ENCODE data around the gene RNF168. TPM values are rescaled to one million over a fixed set of nuclear protein-coding genes. Genes with fewer than 3 reads are reported as not detected.
"Not testable (repeated sequence)": the region's sequence is repeated elsewhere in the genome, so short reads cannot be mapped to it uniquely, and the experiment has no call there.

The RNF168 gene
- total RNA-seq, 3 donors from 2014 or later (not counting 1 experiment from before 2014, with no cell fraction given), result 34.5 to 45.0 (median 42.0) TPM

DNA sequence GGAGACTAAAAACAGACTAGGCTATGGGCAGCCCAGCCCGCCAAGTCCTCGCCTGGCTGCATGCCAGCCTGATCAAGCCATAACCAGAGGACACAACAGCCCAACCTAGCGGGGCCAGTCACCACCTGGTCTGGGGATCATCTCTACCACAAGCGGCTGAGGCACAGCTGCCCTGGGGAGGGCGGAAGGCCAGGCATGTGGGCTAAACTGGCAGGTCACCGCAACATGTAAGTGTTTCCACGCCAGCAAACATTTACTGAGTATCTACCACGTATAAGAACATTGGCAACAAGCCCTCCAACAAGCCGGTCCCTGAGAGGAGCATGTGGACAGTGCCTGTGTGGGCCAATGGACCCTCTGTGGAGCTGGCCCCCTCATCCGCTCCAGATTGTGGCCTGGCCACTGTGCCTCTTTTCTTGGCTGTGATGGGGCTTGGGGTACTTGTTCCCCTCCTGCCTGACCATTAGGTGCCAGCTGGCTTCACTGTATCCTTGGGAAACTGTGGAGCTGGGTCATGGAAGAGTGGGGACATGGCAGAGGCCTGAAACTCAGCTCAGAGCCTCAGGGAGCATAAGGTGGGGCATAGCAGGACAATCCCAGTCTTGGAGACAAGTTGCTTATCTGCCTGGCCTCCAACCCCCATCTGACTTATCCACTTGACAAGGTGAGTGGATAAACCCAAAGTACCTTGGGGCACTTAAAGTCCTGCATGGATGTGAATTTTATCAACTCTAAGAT is 80.4 kb downstream of the RNF168 start:
- H3K9me3 Mint-ChIP-seq, result no peaks in the 10 kb centered on the region
- H3K9me3 ChIP-seq (ENCODE audit: control insufficient read depth, insufficient read depth, low read length), result no peaks in the 10 kb centered on the region
- no peak overlapping the region for H3K27ac ChIP-seq (ENCODE audit: low read length)
- H3K27ac Mint-ChIP-seq, result peak overlapping the region; percentile 12 to 66
- H3K27me3 ChIP-seq (ENCODE audit: control insufficient read depth, insufficient read depth, low read length), result no peaks in the 10 kb centered on the region
- WGBS (ENCODE audit: insufficient coverage), result 69% methylated on average over 10 of the region's 10 CpGs
- TF ChIP-seq, protein P1, sequence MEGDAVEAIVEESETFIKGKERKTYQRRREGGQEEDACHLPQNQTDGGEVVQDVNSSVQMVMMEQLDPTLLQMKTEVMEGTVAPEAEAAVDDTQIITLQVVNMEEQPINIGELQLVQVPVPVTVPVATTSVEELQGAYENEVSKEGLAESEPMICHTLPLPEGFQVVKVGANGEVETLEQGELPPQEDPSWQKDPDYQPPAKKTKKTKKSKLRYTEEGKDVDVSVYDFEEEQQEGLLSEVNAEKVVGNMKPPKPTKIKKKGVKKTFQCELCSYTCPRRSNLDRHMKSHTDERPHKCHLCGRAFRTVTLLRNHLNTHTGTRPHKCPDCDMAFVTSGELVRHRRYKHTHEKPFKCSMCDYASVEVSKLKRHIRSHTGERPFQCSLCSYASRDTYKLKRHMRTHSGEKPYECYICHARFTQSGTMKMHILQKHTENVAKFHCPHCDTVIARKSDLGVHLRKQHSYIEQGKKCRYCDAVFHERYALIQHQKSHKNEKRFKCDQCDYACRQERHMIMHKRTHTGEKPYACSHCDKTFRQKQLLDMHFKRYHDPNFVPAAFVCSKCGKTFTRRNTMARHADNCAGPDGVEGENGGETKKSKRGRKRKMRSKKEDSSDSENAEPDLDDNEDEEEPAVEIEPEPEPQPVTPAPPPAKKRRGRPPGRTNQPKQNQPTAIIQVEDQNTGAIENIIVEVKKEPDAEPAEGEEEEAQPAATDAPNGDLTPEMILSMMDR (IDR thresholded peaks at IDR 0.05), result no peak
- H3K4me1 ChIP-seq (ENCODE audit: control insufficient read depth, insufficient read depth, low read length), result peaks cover 6% of the 10 kb centered on the region
- H3K36me3 Mint-ChIP-seq, result no peaks in the 10 kb centered on the region
- intact Hi-C loops (cut with micrococcal nuclease), result no loop called here
- H3K27me3 Mint-ChIP-seq (ENCODE audit: low read depth in 2 of 2), result no peaks in the 10 kb centered on the region
- H3K4me3 Mint-ChIP-seq, result no peak overlapping the region
- ATAC-seq (peak in 2 of 3 donors; percentile 38 to 53), DNase-seq (no peak)
- H3K36me3 ChIP-seq (ENCODE audit: control insufficient read depth, insufficient read depth, low read length), result peaks cover 4% of the 10 kb centered on the region
- no peak overlapping the region for H3K4me3 ChIP-seq (ENCODE audit: low read length)
- H3K4me1 Mint-ChIP-seq, result peaks cover 48 to 53% of the 10 kb centered on the region in 2 donors

DNA sequence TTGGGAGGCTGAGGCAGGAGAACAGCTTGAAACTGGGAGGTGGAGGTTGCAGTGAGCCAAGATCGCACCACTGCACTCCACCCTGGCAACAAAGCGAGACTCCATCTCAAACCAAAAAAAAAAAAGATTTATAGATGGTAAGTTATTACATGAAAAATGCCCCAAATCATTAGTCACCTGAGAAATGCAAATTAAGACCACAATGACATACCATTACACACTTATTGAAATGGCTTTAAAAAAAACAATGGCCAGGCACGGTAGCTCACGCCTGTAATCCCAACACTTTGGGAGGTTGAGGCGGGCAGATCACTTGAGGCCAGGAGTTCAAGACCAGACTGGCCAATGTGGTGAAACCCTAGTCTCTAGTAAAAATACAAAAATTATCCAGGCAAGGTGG is 81.9 kb downstream of the RNF168 start:
- ATAC-seq; H3K27me3 ChIP-seq (ENCODE audit: control insufficient read depth, insufficient read depth, low read length); H3K27me3 Mint-ChIP-seq (ENCODE audit: low read depth in 2 of 2); H3K36me3 Mint-ChIP-seq; H3K36me3 ChIP-seq (ENCODE audit: control insufficient read depth, insufficient read depth, low read length); H3K27ac ChIP-seq (ENCODE audit: low read length); H3K9me3 ChIP-seq (ENCODE audit: control insufficient read depth, insufficient read depth, low read length); H3K4me3 Mint-ChIP-seq; H3K9me3 Mint-ChIP-seq; DNase-seq; H3K4me1 ChIP-seq (ENCODE audit: control insufficient read depth, insufficient read depth, low read length); H3K4me3 ChIP-seq (ENCODE audit: low read length); intact Hi-C loops (cut with micrococcal nuclease): not testable (repeated sequence)
- 92% methylated on average over 3 of the region's 5 CpGs for WGBS (ENCODE audit: insufficient coverage)
- H3K27ac Mint-ChIP-seq, result peak overlapping the region in 1 of 2 donors; percentile 31
- H3K4me1 Mint-ChIP-seq, result peaks cover 54 to 66% of the 10 kb centered on the region in 2 donors

DNA sequence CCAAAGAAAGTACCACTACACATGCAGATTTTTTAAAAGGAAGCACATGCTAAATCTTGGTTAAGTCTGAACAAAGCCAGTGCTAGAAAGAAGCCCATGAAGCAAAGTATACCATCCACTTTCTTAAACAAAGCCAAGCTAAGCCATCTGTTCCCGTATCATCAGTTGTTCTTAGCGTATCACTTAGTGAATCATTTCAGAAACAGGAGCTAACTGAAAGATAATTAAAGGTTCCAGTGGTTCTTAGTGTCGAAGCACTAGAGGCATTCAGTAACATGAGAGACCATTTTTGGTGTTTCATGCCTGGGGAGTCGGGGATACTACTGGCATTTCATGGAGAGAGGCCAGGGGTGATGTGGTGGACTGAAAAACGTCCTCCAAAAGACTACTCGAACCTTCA is 84.2 kb downstream of the RNF168 start:
- Histone ChIP-seq H3K4me1 (ENCODE audit: control insufficient read depth, insufficient read depth, low read length) (peaks cover 6% of the 10 kb centered on the region), H3K9me3 (ENCODE audit: control insufficient read depth, insufficient read depth, low read length) (no peaks in the 10 kb centered on the region), H3K36me3 (ENCODE audit: control insufficient read depth, insufficient read depth, low read length) (no peaks in the 10 kb centered on the region), H3K4me3 (ENCODE audit: low read length) (no peak overlapping the region), H3K27me3 (ENCODE audit: control insufficient read depth, insufficient read depth, low read length) (no peaks in the 10 kb centered on the region), H3K27ac (ENCODE audit: low read length) (no peak overlapping the region)
- Mint-ChIP-seq H3K9me3 (no peaks in the 10 kb centered on the region), H3K4me1 (peaks cover 52 to 65% of the 10 kb centered on the region in 2 donors), H3K27ac (peak overlapping the region in 1 of 2 donors; percentile 33), H3K27me3 (ENCODE audit: low read depth in 2 of 2) (no peaks in the 10 kb centered on the region), H3K36me3 (no peaks in the 10 kb centered on the region), H3K4me3 (no peak overlapping the region)
- 95% methylated on average over 6 of the region's 6 CpGs for whole genome bisulfite sequencing (ENCODE audit: insufficient coverage)
- no peak for DNase-seq
- no peak for ATAC-seq
- intact Hi-C loops (cut with micrococcal nuclease), result no loop called here
- TF ChIP-seq, protein P1 (IDR thresholded peaks at IDR 0.05), result no peak

Other genes with a start within 250 kb of the RNF168 start
- gene PCYT1A, start 216.0 kb downstream of the RNF168 start, total RNA-seq, result 100 to 1,000 TPM; 105 to 123 (median 110) TPM
- gene DYNLT2B, start 185.5 kb downstream of the RNF168 start, total RNA-seq, result 1 to 10 TPM; 3.6 to 7.3 (median 5.4) TPM
- gene TM4SF19, start 165.4 kb downstream of the RNF168 start, total RNA-seq, result 1 to 10 TPM; 3.2 to 8.0 (median 7.1) TPM
- gene UBXN7, start 71.3 kb downstream of the RNF168 start, total RNA-seq, result 10 to 100 TPM; 82.0 to 97.2 (median 82.4) TPM
- gene SMCO1, start 11.6 kb upstream of the RNF168 start, total RNA-seq, result not detected
- 10 to 100 TPM; 13.5 to 16.2 (median 14.7) TPM for gene WDR53, start 64.8 kb upstream of the RNF168 start, total RNA-seq
- gene FBXO45, start 64.9 kb upstream of the RNF168 start, total RNA-seq, result 1 to 10 TPM; 3.2 to 7.9 (median 7.8) TPM
- 10 to 100 TPM; 32.5 to 56.3 (median 56.2) TPM for gene NRROS, start 135.9 kb upstream of the RNF168 start, total RNA-seq
- gene CEP19, start 208.5 kb upstream of the RNF168 start, total RNA-seq, result 1 to 10 TPM in 2 of 3 donors, under 1 TPM in 1; 0.92 to 1.8 (median 1.1) TPM
- 10 to 100 TPM; 23.9 to 31.8 (median 24.2) TPM for gene PIGX, start 208.6 kb upstream of the RNF168 start, total RNA-seq
- 10 to 100 TPM; 64.5 to 68.6 (median 66.4) TPM for gene PAK2, start 236.1 kb upstream of the RNF168 start, total RNA-seq

All from natural killer cell (primary cell).